HepG2 (cell line): Measurements from ENCODE around the gene CALCB. TPM values are rescaled to one million over a fixed set of nuclear protein-coding genes. Genes with fewer than 3 reads are reported as not detected.

Experiments
- CTCF ChIP-seq: sonication (generic); formaldehyde crosslinking; IDR thresholded peaks from 2 replicates; pipeline ENCODE4 v1.5.0; 2020; ENCODE audit warnings: mild to moderate bottlenecking, missing genetic modification reagents, moderate library complexity
- DPF2 ChIP-seq: sonication (generic); formaldehyde crosslinking; IDR thresholded peaks from 2 replicates; pipeline ENCODE4 v1.4.0; 2020; ENCODE audit warnings: mild to moderate bottlenecking, low read depth, missing genetic modification reagents, borderline replicate concordance
- HMGXB3 ChIP-seq: sonication (generic); formaldehyde crosslinking; IDR thresholded peaks from 2 replicates; pipeline ENCODE4 v1.4.0; 2020; ENCODE audit warnings: missing genetic modification reagents, borderline replicate concordance
- KAT8 ChIP-seq: IDR thresholded peaks from 2 replicates; pipeline ENCODE4 v1.6.1; 2016; ENCODE audit warnings: missing genetic modification reagents, missing compliant biosample characterization
- KDM1A ChIP-seq: IDR thresholded peaks from 2 replicates; pipeline ENCODE4 v1.6.1; 2016; ENCODE audit warnings: missing compliant biosample characterization
- KLF9 ChIP-seq: IDR thresholded peaks from 2 replicates; pipeline ENCODE4 v1.6.1; 2016; ENCODE audit warnings: low read depth
- MXD4 ChIP-seq: IDR thresholded peaks from 2 replicates; pipeline ENCODE4 v1.6.1; 2016; ENCODE audit warnings: mild to moderate bottlenecking, missing biosample characterization, missing genetic modification reagents
- NR2F2 ChIP-seq: IDR thresholded peaks from 2 replicates; pipeline ENCODE4 v1.6.1; 2012; ENCODE audit warnings: low read depth, inconsistent platforms, borderline replicate concordance
- POGZ ChIP-seq: sonication (generic); formaldehyde crosslinking; IDR thresholded peaks from 2 replicates; pipeline ENCODE4 v1.4.0; 2020; ENCODE audit warnings: mild to moderate bottlenecking, missing genetic modification reagents
- SAP130 ChIP-seq: IDR thresholded peaks from 2 replicates; pipeline ENCODE4 v1.6.1; 2016; ENCODE audit warnings: low read depth
- ZBTB2 ChIP-seq: sonication (generic); formaldehyde crosslinking; IDR thresholded peaks from 2 replicates; pipeline ENCODE4 v1.8.0; 2022; ENCODE audit warnings: low read depth, missing genetic modification reagents
- ZNF101 ChIP-seq: sonication (generic); formaldehyde crosslinking; IDR thresholded peaks from 2 replicates; pipeline ENCODE4 v1.4.0; 2020; ENCODE audit warnings: mild to moderate bottlenecking, low read depth, missing genetic modification reagents, borderline replicate concordance
- ZNF136 ChIP-seq: sonication (generic); formaldehyde crosslinking; IDR thresholded peaks from 2 replicates; pipeline ENCODE4 v1.8.1; 2022; ENCODE audit warnings: low read depth, mild to moderate bottlenecking, moderate library complexity, missing genetic modification reagents
- ZNF280B ChIP-seq: sonication (generic); formaldehyde crosslinking; IDR thresholded peaks from 2 replicates; pipeline ENCODE4 v1.5.0; 2020; ENCODE audit warnings: missing genetic modification reagents, mild to moderate bottlenecking, borderline replicate concordance
- ZNF616 ChIP-seq: sonication (generic); formaldehyde crosslinking; IDR thresholded peaks from 2 replicates; pipeline ENCODE4 v1.5.0; 2020; ENCODE audit warnings: low read depth, mild to moderate bottlenecking, missing genetic modification reagents
- ZNF619 ChIP-seq: sonication (generic); formaldehyde crosslinking; IDR thresholded peaks from 2 replicates; pipeline ENCODE4 v1.4.0; 2020; ENCODE audit warnings: mild to moderate bottlenecking, missing genetic modification reagents
- ZNF7 ChIP-seq: IDR thresholded peaks from 2 replicates; pipeline ENCODE4 v1.6.1; 2016; ENCODE audit warnings: missing biosample characterization, missing genetic modification reagents
- ZNF75D ChIP-seq: sonication (generic); formaldehyde crosslinking; IDR thresholded peaks from 2 replicates; pipeline ENCODE4 v1.8.1; 2023; ENCODE audit warnings: missing genetic modification reagents, mild to moderate bottlenecking, borderline replicate concordance
- ZNF839 ChIP-seq: sonication (generic); formaldehyde crosslinking; IDR thresholded peaks from 2 replicates; pipeline ENCODE4 v1.4.0; 2020; ENCODE audit warnings: missing genetic modification reagents, mild to moderate bottlenecking, borderline replicate concordance
- ZNF850 ChIP-seq: sonication (generic); formaldehyde crosslinking; conservative IDR thresholded peaks from 2 replicates; pipeline ENCODE4 v1.9.0; 2021; ENCODE audit warnings: mild to moderate bottlenecking, missing genetic modification reagents
- polyA plus RNA-seq, 8 experiments: library from polyadenylated mRNA; depleted of rRNA in 3 of 8; stranded (reverse) in 7 of 8; unstranded in 1 of 8; fragments of >200 nt; fragmentation: Illumina TruSeq in 4 of 8; extraction: Trizol in 4 of 8; gene quantifications; 2 replicates each; pipeline versions ENCODE4 v1.2.1 to v1.2.3, GENCODE V29; 2011 to 2016; ENCODE audit warnings: low read depth in 4 of 8, missing spikeins in 1 of 8, mixed read lengths in 1 of 8; ENCODE audit not compliant: insufficient read depth in 1 of 8
- total RNA-seq, 5 experiments: library from RNA; depleted of rRNA; stranded (reverse); fragments of >200 nt; fragmentation: Illumina TruSeq; extraction: Trizol; gene quantifications; 2 replicates each; pipeline ENCODE4 v1.2.3, GENCODE V29; 2016; ENCODE audit warnings: low read depth in 1 of 5

CALCB gene
- total and polyA plus RNA-seq, 2 of the 13 experiments (the other 11 are each of a cell fraction or from before 2014, with no cell fraction given): not detected

GRCh38 chr11:15074206-15075161 is 1.1 kb downstream of the CALCB start (continued):
- no peak for TF ChIP-seq DPF2
- peak; percentile 92 for TF ChIP-seq CTCF
- TF ChIP-seq POGZ (CRISPR knock-in tag): 0 out of 2 replicates have a peak, but pooled peaks have one; percentile 34
- no peak for TF ChIP-seq NR2F2
- TF ChIP-seq ZNF7 (CRISPR knock-in tag): no peak
- no peak for TF ChIP-seq ZNF280B (CRISPR knock-in tag)
- TF ChIP-seq ZNF136 (CRISPR knock-in tag): no peak
- no peak for TF ChIP-seq ZNF101 (CRISPR knock-in tag)
- TF ChIP-seq MXD4: no peak
- TF ChIP-seq KLF9 (CRISPR knock-in tag): no peak
- no peak for TF ChIP-seq ZNF850 (CRISPR knock-in tag)
- TF ChIP-seq SAP130 (CRISPR knock-in tag): no peak
- no peak for TF ChIP-seq ZBTB2 (CRISPR knock-in tag)
- TF ChIP-seq ZNF619 (CRISPR knock-in tag): no peak
- no peak for TF ChIP-seq ZNF75D
- TF ChIP-seq ZNF839 (CRISPR knock-in tag): no peak
- 0 out of 2 replicates have a peak, but pooled peaks have one; percentile 18 for TF ChIP-seq KAT8
- no peak for TF ChIP-seq ZNF616
- TF ChIP-seq HMGXB3 (CRISPR knock-in tag): no peak
- no peak for TF ChIP-seq KDM1A (CRISPR knock-in tag)
